Measurements from ENCODE around the gene NHERF1. TPM values are rescaled to one million over a fixed set of nuclear protein-coding genes. Genes with fewer than 3 reads are reported as not detected.

The NHERF1 gene
- total and polyA plus RNA-seq, 2 of the 13 experiments (the other 11 are each of a cell fraction or from before 2014, with no cell fraction given): 169 to 269 TPM

- TF ChIP-seq RARA (CRISPR knock-in tag; IDR thresholded peaks at IDR 0.05): no peak
- no peak for TF ChIP-seq CC2D1A (CRISPR knock-in tag; IDR thresholded peaks at IDR 0.05)
- TF ChIP-seq UBTF (CRISPR knock-in tag; IDR thresholded peaks at IDR 0.05): no peak; the same call in 1 of the 2 replicates
- no peak; the same call in 1 of the 2 replicates for TF ChIP-seq ETV5 (CRISPR knock-in tag; IDR thresholded peaks at IDR 0.05; ENCODE audit: borderline replicate concordance)
- TF ChIP-seq NFATC3 (CRISPR knock-in tag; IDR thresholded peaks at IDR 0.05): 0 out of 2 replicates have a peak, but pooled peaks have one; percentile 85
- TF ChIP-seq NR2F2 (IDR thresholded peaks at IDR 0.05; ENCODE audit: borderline replicate concordance, low read depth): no peak
- peak; percentile 55; the same call in 1 of the 2 replicates for TF ChIP-seq KLF9 (CRISPR knock-in tag; IDR thresholded peaks at IDR 0.05; ENCODE audit: low read depth)
- TF ChIP-seq SIX1 (CRISPR knock-in tag; IDR thresholded peaks at IDR 0.05; ENCODE audit: borderline replicate concordance): no peak
- no peak for TF ChIP-seq ZNF33B (CRISPR knock-in tag; IDR thresholded peaks at IDR 0.05)
- 0 out of 2 replicates have a peak, but pooled peaks have one; percentile 60 for TF ChIP-seq ZNF607 (CRISPR knock-in tag; IDR thresholded peaks at IDR 0.05; ENCODE audit: borderline replicate concordance)
- no peak for TF ChIP-seq KDM6A (CRISPR knock-in tag; IDR thresholded peaks at IDR 0.05; ENCODE audit: low read depth)
- TF ChIP-seq AHDC1 (CRISPR knock-in tag; IDR thresholded peaks at IDR 0.05; ENCODE audit: borderline replicate concordance): no peak
- TF ChIP-seq ZNF326 (CRISPR knock-in tag; IDR thresholded peaks at IDR 0.05; ENCODE audit: borderline replicate concordance): no peak
- no peak for TF ChIP-seq U2AF2 (IDR thresholded peaks at IDR 0.05; ENCODE audit: low read depth, low read length)
- peak; percentile 78 for TF ChIP-seq ZNF280D (CRISPR knock-in tag; IDR thresholded peaks at IDR 0.05)
- TF ChIP-seq FLYWCH1 (CRISPR knock-in tag; IDR thresholded peaks at IDR 0.05): no peak
- TF ChIP-seq, protein P1, sequence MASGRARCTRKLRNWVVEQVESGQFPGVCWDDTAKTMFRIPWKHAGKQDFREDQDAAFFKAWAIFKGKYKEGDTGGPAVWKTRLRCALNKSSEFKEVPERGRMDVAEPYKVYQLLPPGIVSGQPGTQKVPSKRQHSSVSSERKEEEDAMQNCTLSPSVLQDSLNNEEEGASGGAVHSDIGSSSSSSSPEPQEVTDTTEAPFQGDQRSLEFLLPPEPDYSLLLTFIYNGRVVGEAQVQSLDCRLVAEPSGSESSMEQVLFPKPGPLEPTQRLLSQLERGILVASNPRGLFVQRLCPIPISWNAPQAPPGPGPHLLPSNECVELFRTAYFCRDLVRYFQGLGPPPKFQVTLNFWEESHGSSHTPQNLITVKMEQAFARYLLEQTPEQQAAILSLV (CRISPR knock-in tag; IDR thresholded peaks at IDR 0.05; ENCODE audit: borderline replicate concordance): no peak; the same call in 1 of the 2 replicates
Observed at GRCh38 chr17:74744714-74745547, 3.5 kb upstream of the NHERF1 start (continued).
